GM19328 (cell line): Measurements from ENCODE around the gene CLASP1.
"Not testable (repeated sequence)": the region's sequence is repeated elsewhere in the genome, so short reads cannot be mapped to it uniquely, and the experiment has no call there.

Experiments
- ATAC-seq: cut with Tn5 transposase; IDR thresholded peaks from one replicate; pipeline ENCODE4 v1.9.1; 2021; ENCODE audit warnings: mild to moderate bottlenecking, moderate library complexity; ENCODE audit not compliant: unreplicated experiment

Gene CLASP1

DNA sequence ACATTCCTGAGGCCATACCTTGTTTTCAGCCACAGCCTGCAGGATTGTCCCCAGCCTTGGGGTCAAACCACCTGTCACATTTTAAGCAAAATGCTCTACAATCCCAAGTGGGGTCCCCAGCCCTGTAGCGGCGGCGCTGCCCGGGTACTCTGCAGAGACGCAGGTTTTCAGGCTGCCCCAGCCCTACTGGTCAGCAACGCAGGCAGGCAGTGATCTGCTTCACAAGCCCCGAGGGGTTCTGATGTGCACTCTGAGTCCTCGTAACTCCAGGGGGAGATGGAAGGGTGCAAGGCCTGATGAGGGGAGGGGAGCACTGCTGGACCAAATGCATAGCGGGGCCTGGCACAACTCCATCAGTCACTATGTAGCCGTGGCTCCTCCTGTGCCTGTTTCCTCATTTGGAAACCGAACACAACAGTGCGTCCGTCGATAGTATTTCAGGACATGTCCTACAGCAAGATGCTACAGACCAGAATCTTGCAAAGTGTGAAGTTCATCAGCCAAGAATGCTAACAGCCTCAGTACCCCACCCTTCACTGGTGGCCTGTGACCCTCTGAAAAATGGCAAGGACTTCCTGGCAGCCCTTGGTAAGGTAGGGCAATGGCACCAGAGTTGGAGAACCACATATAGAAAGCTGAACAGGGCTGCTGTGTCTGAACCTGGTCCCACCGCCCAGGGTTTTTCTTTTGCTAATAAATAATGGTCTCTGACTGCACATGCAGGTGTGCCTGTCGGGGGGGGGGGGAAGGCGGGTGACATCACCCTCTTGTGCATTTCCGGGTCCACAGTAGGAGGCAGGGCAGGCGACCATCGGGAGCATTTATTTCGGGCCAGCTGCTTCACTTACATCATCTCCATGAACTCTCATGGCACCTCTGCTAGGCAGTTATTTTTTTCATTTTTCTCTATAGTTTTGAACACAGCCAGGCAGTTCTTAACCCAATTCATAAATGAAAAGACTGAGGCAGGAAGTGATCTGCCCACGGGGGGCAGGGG lies 313.7 kb downstream of the CLASP1 start:
- no peak for ATAC-seq

DNA sequence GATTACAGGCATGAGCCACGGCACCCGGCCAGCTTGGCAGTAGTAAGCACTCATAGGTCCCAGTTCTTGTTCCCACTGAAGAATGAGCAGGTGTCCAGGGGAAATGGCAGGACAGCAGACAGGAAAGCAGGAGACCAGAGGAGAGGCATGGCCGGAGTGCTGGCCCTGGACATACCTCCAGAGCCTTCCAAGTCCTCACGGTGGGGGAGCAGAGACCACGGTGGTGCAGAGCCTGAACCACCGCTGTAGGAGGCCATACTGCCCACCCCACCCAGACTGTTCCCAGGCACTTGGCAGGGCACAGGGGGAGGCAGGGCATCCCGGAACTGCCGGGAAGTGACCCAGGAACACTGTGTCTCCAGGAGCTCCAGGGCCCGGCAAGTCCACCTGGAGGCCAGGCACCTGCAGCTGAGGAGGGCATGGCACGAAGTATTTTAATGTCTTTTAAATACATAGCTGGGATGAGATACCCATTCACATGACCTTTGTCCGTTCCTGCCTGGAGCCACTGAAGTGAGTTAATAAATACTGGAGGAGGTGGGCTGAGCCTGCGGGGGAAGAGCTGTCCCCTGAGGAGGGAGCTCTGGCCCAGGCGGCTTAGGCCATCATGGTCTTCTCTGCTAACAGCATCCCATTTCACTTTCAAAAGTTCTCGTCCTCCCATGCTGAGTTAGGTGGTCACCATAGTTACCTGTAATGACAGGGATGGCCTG lies 314.5 kb downstream of the CLASP1 start:
- no peak for ATAC-seq

DNA sequence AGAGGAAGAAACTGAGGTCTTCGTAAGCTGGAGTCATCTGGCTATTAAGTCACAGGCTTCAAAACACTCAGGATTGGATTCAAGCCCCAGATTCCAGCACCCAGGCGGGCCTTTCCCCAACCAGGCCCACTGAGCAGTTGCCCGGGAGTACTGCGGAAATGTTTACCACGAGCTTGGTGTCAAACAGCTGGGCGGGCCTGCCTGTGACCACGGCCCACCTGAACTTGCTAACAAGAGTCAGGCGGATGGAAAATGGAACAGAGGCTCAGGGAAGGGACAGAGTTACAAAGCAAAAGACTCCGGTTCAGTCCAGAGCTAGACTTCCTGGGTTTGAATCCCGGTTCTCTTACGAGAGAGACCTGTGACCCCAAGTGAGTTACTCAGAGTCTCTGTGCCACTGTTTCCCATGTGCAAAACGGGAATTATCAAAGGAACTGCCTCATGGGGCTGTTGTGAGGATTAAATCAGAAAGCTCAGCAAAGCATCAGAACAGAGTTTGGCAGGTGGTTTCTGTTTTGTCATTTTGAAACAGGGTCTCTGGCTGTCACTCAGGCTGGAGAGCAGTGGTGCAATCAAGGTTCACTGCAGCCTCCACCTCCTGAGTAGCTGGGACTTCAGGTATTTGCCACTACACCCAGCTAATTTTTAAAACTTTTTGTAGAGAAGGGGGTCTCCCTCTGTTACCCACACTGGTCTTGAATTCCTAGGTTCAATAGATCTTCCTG lies 315.3 kb downstream of the CLASP1 start:
- ATAC-seq = peak; percentile 68

DNA sequence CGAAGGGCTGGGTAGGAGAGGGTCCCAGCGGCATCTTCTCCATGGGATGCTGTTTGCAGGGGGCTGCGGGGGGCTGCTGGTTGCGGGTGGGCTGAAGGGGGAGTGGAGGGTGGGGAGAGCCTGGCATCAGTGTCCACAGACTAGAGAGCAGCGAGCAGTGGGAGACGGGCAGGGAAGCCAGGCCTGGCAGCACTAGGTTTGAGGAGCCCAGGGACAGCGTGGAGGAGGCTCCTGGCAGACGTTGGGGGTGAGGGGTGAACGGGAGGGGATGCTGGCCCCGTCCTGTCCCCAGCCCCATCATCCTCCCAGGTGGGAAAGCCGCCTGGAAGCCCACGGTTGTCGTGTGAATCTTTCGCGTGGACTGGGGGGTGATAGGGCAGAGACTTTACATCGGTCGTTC lies 316.0 kb downstream of the CLASP1 start:
- ATAC-seq = no peak

DNA sequence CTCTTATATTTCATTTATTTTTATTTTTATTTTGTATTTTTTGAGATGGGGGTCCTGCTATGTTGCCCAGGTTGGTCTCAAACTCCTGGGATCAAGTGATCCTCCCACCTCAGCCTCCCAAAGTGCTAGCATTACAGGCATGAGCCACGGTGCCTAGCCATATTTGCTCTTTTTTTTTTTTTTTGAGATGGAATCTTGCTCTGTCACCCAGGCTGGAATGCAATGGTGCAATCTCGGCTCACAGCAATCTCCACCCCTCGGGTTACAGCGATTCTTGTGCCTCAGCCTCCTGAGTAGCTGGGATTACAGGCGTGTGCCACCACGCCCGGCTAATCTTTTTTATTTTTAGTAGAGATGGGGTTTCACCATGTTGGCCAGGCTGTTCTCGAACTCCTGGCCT lies 317.9 kb downstream of the CLASP1 start:
- ATAC-seq = not testable (repeated sequence)

DNA sequence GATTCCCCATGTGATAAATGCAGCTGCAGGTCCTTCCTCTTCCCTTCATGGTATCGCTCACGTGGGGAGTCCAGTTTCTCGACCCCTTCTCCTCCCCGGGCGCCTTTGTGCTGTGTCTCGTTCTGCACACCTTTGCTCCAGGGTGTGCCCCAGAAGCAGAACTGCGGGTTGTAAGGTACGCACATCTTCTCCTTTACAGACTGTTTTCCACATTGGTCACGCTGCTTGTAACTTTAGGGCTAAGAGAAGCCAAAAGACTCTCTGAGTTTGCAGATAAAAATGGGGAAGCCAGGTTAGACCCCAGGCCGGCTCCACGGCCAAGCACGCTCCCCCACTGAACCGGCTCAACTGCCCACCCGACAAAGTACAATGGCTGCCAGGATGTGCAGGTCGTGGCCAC lies 318.3 kb downstream of the CLASP1 start:
- no peak for ATAC-seq

DNA sequence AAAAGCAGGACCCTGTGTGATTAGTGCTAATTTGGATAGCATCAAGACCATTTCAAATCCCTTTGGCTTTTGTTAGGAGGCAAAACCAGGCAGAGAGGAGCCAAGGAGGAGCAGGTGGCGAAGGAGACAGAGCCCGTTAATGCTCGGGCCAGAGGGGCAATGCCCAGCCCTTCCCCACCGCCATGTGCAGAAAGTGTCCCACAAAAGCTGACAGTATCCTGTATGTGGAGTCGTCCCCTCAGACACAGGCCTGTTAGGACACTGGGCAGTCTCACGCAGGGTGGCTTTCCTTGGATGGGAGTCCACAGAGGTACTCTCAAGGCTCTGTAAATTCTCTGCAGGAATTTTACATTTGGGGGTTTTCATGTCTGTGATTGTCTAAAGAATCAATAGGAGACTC lies 319.5 kb downstream of the CLASP1 start:
- no peak for ATAC-seq

DNA sequence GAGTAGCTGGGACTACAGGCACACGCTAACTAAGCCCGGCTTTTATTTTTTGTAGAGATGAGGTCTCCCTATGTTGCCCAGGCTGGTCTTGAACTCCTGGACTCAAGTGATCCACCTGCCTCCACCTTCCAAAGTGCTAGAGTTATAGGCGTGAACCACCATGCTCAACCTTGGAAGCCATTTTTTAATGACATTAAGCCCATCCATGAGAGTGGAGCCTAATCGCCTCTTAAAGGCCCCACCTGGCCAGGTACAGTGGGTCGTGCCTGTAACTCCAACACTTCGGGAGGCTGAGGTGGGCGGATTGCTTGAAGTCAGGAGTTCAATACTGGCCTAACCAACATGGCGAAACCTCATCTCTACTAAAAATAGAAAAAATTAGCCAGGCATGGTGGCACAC lies 322.6 kb downstream of the CLASP1 start:
- no peak for ATAC-seq

DNA sequence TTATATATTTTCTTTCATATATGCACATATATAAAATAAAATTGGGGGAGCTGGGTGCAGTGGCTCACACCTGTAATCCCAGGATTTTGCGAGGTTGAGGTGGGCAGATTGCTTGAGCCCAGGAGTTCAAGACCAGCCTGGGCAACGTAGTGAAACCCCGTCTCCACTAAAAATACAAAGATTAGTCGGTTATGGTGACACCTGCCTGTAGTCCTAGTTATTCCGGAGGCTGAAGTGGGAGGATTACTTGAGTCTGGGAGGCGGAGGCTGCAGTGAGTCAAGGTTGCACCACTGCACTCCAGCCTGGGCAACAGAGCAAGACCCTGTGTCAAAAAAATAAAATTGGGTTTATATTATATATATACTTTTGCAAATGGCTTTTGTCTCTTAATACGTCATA lies 324.7 kb downstream of the CLASP1 start:
- no peak for ATAC-seq

DNA sequence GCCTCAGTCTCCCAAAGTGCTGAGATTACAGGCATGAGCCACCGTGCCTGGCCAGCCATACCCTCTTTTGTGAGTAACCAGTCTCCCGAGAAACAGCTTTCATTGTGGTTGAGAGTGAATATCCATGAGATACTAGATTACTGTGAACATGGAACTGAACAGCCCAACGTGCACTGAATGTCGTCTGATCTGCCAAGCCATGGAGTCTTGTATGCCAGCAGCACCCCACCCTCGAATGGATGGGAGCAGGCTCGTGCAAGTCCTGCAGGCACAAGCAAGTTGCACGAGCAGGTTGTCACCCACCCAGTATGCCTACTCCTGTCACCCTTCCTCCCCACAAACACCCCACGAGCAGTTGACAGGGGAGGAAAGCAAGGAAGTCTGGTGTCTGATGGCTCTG lies 327.8 kb downstream of the CLASP1 start:
- ATAC-seq = no peak

DNA sequence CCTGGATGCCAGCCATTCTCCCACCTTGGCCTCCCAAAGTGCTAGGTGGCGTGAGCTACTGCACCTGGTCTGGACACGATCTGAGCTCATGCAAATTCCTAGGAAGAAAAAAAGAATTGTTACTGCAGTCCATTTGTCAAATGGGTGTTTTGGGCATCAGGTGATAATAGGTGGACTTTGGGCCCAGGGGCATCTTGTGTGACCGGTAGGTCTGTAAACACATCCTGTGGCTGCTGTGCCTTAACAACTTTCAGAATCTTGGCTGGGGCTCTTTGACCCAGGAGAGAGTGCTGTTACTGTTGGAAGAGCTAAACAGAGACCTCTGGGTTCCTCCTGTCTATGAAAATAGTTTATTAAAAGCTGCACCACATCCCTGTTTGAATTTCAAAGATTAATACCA lies 329.3 kb downstream of the CLASP1 start:
- ATAC-seq = no peak

DNA sequence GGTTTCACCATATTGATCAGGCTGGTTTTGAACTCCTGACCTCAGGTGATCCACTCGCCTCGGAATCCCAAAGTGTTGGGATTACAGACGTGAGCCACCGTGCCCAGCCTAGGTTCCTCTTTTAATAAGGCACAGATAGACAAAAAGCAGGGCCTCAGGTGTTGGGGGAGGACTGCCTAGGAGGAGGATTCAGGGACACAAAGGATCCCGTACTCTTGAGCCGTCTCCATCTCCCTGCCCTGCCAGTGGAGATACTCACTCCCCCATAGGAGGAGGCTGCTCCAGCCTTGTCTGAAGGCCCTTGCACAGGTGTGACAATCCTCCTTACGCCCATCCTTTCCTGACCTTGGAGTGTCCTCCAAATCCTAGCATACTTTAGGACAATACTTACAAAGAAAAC lies 332.3 kb downstream of the CLASP1 start:
- no peak for ATAC-seq

DNA sequence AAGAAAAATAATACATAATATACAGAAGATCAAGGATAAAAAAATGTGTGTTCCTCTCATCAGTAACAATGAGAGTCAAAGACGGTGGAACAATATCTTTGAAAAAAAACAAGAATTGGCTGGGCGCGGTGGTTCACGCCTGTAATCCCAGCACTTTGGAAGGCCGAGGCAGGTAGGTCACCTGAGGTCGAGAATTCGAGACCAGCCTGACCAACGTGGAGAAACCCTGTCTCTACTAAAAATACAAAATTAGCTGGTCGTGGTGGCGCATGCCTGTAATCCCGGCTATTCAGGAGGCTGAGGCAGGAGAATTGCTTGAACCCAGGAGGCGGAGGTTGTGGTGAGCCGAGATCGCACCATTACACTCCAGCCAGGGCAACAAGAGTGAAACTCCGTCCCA lies 335.6 kb downstream of the CLASP1 start:
- not testable (repeated sequence) for ATAC-seq

DNA sequence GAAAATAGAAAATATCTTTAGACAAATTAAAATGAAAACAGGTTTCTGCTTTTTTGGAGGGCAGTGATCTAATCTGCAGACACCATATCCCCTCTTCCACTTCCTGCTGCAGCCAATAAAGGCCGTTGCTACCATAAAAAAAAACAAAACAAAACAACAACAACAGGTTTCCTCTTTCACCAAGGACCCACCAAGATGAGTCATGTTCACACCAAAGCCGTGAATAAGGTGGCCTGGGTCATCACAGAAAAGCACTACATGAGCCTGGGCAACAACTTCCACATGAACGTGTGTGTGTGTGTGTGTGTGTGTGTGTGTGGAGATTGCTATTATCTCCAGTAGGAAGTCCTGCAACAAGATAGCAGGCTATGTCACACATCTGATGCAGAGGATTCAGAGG lies 339.5 kb downstream of the CLASP1 start:
- no peak for ATAC-seq

DNA sequence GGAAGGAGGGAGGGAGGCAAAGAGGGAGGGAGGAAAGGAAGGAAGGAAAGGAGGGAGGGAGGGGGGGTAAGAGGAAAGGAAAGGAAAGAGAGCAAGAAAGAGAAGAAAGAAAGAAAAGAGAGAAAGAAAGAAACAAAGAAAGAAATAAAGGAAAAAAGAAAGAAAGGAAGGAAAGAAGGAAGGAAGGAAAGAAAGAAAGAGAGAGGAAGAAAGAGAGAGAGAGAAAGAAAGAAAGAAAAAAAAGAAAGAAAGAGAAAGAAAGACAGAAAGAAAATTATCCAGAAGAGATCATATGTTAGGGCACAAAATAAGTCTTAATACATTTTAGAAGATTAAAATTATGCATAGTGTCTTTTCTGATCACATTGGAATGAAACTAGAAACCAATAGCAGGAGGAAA lies 339.9 kb downstream of the CLASP1 start:
- no peak for ATAC-seq

DNA sequence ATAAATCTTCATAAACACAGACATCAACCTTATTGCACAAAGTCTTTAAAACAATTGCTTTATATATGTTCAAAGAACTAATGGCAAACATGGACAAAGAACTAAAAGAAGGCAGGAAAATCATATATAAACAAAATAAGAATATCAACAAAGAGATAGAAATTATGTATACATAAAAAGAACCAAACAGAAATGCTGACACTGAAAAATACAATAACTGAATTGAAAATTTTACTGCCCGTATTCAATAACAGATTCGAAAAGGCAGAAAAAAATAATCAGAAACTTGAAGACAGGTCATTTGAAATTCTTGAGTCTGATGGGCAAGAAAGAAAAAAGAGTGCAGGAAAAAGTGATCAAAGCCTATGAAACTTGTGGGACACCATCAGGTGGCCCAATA lies 342.2 kb downstream of the CLASP1 start:
- no peak for ATAC-seq

DNA sequence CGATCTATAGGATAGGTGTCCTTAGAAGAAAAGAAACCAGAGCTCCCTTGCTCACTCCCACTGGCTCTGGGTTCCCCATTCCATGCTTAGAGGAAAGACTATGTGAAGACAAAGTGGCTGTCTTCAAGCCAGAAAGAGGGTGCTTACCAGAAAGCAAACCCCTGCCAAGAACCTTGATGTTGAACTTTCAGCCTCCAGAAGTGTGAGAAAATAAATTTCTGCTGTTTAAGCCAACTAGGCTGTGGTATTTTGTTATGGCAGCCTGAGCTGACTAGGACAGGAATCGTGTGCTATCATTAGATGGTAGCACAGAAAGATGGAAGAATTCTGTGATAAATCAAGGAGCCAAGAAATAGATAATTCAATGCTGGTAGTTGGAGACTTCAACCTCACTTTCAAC lies 344.3 kb downstream of the CLASP1 start:
- ATAC-seq = no peak

DNA sequence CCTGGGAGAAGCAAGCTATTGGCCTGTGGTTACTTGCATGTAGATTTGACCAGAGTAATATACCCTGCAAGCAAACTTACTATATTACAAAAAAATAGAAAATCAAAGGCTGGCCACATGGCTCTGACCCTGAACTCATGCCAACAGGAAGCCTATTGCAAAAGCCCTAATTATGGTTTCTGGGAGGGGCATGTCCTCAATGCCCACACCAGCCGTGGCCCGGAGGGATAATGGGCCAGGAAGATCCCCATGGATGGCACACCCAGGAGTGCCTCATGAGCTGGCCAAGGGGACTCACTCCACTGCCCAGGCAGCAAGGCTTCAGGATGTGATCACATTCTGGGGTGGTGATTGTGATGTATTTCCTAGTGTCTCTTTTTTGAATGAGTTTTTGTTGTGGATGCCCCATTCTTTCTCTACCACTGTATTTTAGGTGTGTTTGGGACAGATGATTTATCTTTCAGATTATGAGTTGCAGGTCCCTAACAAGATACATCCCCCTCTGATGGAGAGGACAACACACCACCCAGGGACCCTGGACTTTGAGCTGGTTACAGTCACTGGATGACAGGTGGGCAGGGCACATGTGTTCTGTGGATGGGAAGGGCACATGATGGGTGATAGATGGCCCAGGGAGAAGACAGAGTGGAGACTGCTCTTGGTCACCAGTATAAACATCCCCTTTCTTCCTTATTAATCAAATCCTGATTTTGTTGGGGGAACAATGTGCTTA lies 345.6 kb downstream of the CLASP1 start:
- no peak for ATAC-seq

DNA sequence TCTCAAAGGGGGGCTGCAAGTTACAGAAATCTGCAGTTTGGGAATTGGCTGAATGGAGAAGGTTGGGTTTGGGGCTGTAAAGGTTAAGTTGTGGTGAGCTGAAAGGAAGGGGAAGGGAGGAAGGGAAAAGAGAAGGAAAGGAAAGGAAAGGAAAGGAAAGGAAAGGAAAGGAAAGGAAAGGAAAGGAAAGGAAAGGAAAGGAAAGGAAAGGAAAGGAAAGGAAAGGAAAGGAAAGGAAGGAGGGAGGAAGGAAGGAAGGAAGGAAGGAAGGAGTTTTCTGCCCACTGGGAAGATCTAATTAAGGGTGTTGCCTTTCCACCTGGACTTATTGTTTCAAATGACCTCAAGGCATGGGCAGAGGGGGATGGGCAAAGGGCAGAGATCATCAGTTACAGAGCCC lies 348.1 kb downstream of the CLASP1 start:
- ATAC-seq = not testable (repeated sequence)

DNA sequence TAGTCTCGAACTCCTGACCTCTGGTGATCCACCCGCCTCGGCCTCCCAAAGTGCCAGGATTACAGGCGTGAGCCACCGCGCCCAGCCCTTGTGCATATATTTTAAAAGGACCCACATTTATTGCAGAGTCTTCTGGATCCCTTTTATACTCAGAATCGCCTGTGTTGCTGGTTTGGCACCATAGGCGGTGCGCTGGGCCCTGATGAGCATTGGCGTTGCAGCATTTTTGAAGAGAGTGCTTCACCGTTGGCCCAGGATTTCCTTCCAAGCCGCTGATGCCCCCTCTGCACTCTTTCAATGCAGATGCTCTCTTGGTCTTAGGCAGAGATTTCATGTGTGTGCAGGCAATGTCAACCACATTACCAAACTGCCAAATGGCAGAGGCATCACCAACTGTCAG lies 350.8 kb downstream of the CLASP1 start:
- no peak for ATAC-seq

DNA sequence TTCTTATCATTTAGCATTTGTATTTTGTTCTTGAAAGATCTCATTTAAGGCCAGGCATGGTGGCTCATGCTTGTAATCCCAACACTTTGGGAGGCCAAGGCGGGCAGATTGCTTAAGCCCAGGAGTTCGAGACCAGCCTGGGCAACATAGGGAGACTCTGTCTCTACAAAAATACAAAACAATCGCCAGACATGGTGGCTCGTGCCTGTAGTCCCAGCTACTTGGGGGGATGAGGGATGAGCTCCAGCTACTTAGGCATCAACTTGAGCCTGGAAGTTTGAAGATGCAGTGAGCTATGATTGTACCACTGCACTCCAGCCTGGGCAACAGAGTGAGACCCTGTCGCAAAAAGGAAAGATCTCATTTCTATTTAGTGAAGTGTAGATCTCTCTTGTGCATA lies 351.4 kb downstream of the CLASP1 start:
- ATAC-seq = not testable (repeated sequence)
